ENCODE measurements around the gene HIVEP1. TPM values are rescaled to one million over a fixed set of nuclear protein-coding genes. Genes with fewer than 3 reads are reported as not detected.

HIVEP1 gene
- total RNA-seq, 2 donors from 2014 or later = 16.1 to 18.8 TPM

DNA sequence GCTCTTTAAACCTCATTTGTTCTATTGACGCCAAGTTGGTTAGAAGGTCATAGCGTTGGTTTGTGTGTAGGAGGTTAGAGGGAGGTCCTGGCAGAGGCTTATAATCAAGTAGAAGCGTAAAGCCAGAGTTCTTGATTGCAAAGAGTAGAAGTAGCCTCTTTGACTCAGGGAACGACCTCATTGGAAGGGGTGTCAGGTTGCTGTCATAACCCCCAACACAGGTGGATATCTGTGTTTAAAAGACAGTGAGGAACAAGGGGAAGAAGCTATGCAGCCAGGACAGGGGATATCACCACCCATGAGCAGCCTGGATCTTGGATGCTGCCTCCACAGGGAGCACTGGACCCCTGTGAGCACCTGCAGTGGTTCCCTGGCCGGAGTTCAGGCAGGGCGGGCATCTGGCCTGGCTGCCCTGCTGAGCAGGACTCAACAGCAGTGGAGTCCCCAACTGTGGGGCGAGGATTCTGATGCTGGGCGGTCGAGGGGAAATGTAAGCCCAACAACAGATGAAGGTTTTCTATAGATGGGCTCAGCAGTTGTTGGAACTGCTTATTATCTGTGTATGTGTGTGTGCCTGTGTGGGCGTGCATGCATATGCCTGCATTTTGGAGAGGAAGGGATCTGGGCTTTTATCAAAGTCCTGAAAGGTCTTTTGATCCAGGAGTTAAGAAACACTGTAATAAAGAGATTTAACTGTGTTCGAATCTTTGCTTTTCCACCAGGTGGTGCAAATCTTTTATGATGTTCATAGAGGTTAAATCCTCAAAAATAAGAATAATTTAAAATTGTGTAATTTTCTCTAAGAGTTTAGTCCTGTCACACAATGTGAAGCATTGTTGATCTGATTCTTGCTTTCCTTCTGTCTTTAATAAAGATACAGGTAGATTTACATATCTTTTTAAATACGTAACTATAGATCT is 27.7 kb downstream of the HIVEP1 start:
- H3K4me1 ChIP-seq = peaks cover 0 to 11% of the 10 kb centered on the region in 2 donors
- DNase-seq (ENCODE audit: low spot score) = no peak
- H3K36me3 ChIP-seq = no peaks in the 10 kb centered on the region
- no peak overlapping the region for H3K27ac ChIP-seq
- H3K4me3 ChIP-seq = no peak overlapping the region
- H3K9me3 ChIP-seq = no peaks in the 10 kb centered on the region
- TF ChIP-seq, protein P1, sequence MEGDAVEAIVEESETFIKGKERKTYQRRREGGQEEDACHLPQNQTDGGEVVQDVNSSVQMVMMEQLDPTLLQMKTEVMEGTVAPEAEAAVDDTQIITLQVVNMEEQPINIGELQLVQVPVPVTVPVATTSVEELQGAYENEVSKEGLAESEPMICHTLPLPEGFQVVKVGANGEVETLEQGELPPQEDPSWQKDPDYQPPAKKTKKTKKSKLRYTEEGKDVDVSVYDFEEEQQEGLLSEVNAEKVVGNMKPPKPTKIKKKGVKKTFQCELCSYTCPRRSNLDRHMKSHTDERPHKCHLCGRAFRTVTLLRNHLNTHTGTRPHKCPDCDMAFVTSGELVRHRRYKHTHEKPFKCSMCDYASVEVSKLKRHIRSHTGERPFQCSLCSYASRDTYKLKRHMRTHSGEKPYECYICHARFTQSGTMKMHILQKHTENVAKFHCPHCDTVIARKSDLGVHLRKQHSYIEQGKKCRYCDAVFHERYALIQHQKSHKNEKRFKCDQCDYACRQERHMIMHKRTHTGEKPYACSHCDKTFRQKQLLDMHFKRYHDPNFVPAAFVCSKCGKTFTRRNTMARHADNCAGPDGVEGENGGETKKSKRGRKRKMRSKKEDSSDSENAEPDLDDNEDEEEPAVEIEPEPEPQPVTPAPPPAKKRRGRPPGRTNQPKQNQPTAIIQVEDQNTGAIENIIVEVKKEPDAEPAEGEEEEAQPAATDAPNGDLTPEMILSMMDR (IDR thresholded peaks at IDR 0.05) = no peak
- no peaks in the 10 kb centered on the region for H3K27me3 ChIP-seq

DNA sequence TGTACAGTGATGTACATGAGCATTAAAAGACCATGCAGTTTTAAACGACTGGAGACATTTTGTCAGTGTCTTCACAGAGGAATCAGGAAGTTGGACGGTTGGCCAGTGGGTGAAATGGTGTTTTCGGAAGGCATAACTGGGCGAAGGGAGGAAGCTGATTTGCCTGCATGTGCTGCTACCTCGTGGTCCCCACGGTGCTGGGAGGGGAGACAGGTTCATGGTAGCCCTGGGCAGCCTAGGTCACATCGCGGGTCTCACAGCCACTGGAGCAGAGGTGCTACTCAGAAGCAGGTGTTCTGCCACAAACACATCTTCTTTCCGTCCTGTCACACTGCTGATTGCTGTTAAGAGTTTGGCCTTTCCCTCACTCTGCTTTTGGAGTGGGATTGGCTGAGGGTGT is 35.2 kb downstream of the HIVEP1 start:
- no peak overlapping the region for H3K4me3 ChIP-seq
- no peak for DNase-seq (ENCODE audit: low spot score)
- H3K27ac ChIP-seq = no peak overlapping the region
- no peaks in the 10 kb centered on the region for H3K27me3 ChIP-seq
- no peaks in the 10 kb centered on the region for H3K9me3 ChIP-seq
- H3K36me3 ChIP-seq = no peaks in the 10 kb centered on the region
- peaks cover 0 to 6% of the 10 kb centered on the region in 2 donors for H3K4me1 ChIP-seq
- TF ChIP-seq, protein P1 (IDR thresholded peaks at IDR 0.05) = no peak

DNA sequence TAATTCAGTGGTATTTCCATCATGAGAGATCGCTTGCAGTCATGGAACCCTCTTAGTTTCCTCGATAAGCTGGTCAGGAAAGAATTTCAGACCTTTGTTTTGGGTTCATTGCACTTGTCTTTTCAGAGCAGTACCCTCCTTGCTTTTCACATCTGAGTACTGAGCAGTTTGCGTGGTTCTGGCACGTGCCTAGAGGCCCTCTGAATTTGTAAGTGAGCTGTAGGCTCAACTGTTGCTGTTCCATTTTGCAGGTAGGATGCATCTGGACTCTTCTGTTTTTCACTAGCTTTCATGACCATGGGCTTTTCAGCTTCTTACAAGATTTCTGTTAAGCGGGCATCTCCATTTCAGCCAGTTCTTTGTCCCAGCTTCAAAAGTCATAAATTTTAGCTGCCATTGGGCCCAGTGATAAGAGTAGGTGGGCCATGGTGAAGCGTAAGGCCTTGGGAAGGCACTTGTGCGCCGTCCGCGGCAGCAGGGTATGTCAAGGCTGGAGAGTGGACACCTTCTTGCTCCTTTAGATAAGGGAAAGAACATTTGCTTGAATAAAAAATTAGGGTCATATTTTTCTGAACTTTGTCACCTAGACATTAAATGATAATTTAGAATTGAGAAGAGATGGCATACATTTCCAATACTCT is 35.8 kb downstream of the HIVEP1 start:
- DNase-seq (ENCODE audit: low spot score) = no peak
- TF ChIP-seq, protein P1 (IDR thresholded peaks at IDR 0.05) = no peak
- Histone ChIP-seq H3K4me3 (no peak overlapping the region), H3K4me1 (peaks cover 0 to 6% of the 10 kb centered on the region in 2 donors), H3K36me3 (no peaks in the 10 kb centered on the region), H3K9me3 (no peaks in the 10 kb centered on the region), H3K27me3 (no peaks in the 10 kb centered on the region), H3K27ac (no peak overlapping the region)

DNA sequence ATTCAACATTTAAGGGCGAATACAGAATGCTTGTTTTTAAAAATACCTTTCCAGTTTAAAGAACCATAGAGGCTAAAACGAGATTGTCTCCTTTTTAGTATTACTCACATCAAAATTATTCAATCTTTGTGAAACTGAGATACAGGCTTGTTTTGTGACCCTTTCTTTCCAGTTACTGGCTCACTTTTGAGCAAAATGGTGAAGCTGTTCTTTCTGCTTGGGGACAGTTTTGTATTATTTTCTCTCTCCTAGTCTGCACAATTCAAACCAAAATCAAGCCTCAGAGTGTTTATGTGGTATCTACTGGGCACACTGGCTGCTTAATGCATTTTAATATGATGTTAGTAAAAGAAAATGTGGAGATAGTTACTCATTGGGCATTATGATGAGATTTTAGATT is 36.5 kb downstream of the HIVEP1 start:
- Histone ChIP-seq H3K9me3 (no peaks in the 10 kb centered on the region), H3K36me3 (no peaks in the 10 kb centered on the region), H3K4me3 (no peak overlapping the region), H3K27ac (no peak overlapping the region), H3K4me1 (peaks cover 0 to 6% of the 10 kb centered on the region in 2 donors), H3K27me3 (no peaks in the 10 kb centered on the region)
- TF ChIP-seq, protein P1 (IDR thresholded peaks at IDR 0.05) = no peak
- DNase-seq (ENCODE audit: low spot score) = no peak

DNA sequence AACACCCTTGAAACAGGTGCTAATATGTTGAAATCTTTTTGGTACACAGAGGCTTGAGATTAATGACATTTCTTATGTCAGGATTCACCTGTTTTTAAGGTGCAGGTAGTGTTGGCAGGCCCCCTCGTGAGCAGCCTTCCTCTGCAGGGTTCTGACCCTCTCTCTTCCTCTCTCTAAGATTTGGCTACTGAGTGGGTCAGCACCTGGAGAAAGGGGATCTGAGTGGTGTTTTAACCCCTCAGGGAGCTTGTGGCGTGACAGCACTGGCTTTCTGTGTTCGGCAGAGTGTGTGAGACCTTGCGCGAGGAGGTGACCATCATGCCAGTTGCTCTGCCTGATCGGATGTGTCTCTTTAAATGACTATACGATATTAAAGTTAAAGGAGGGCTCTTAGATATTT is 37.1 kb downstream of the HIVEP1 start:
- Histone ChIP-seq H3K4me3 (no peak overlapping the region), H3K27ac (no peak overlapping the region), H3K9me3 (no peaks in the 10 kb centered on the region), H3K36me3 (no peaks in the 10 kb centered on the region), H3K4me1 (peaks cover 0 to 6% of the 10 kb centered on the region in 2 donors), H3K27me3 (no peaks in the 10 kb centered on the region)
- no peak for DNase-seq (ENCODE audit: low spot score)
- TF ChIP-seq, protein P1 (IDR thresholded peaks at IDR 0.05) = no peak
